K562 (cell line): Measurements from ENCODE around the gene TTC16. TPM values are rescaled to one million over a fixed set of nuclear protein-coding genes. Genes with fewer than 3 reads are reported as not detected.

Experiments used
- ATAC-seq: fragments of 200-7000 bp; cut with Tn5 transposase; 3 replicates; pipeline ENCODE4 v1.9.1; 2020; ENCODE audit warnings: moderate library complexity
- BruUV-seq: library from RNA; stranded (reverse); fragments of 400-500 nt; replicated peaks from 2 replicates; lab custom pipeline; 2021; lab: Mats Ljungman, UMichigan
- CTCF ChIA-PET: fragments of 300-600 bp; formaldehyde crosslinking; extraction: SDS; loops from one replicate; lab custom pipeline; 2021; ENCODE audit warnings: low intra/inter-chr PET ratio; lab: Yijun Ruan, JAX
- POLR2A ChIA-PET: fragments of 300-600, 350-650 bp; sonication (Branson Sonifier 250); formaldehyde crosslinking; extraction: SDS; loops from one replicate; lab custom pipeline; 2021; ENCODE audit warnings: antibody characterized with exemption, inconsistent platforms; lab: Yijun Ruan, JAX
- DNase-seq, 4 experiments: peaks; one replicate each; pipeline versions ENCODE4 v3.0.0 to v3.0.0-alpha.2; 2011 to 2018; ENCODE audit warnings: low spot score in 3 of 4, mixed read lengths in 3 of 4; ENCODE audit errors: extremely low read depth in 1 of 4
- FAIRE-seq: peaks from 2 replicates; lab custom pipeline; 2011; peaks lifted over from hg19 to GRCh38; lab: Jason Lieb, UNC
- H2AFZ ChIP-seq: 2 replicates; pipeline ENCODE4 v1.6.0; 2011; ENCODE audit warnings: low read depth, low read length, control low read depth, inconsistent platforms
- H3K27ac ChIP-seq: fragments of 200-600 bp; 3 replicates; pipeline ENCODE4 v1.8.0; 2011; ENCODE audit warnings: low read depth, mild to moderate bottlenecking, control low read depth, inconsistent platforms, low read length, moderate library complexity, mixed read lengths; ENCODE audit errors: extremely low read depth
- H3K27me3 ChIP-seq, 2 experiments: fragments of 300-600 bp in 1 of 2; 2 replicates in 1 of 2; 3 replicates in 1 of 2; pipeline versions ENCODE4 v1.6.0 to v1.8.0; 2011; ENCODE audit warnings: inconsistent platforms in 2 of 2, low read length in 2 of 2, mild to moderate bottlenecking in 1 of 2, mixed read lengths in 1 of 2, moderate library complexity in 1 of 2; ENCODE audit not compliant: control insufficient read depth in 2 of 2, insufficient read depth in 2 of 2
- H3K36me3 ChIP-seq: fragments of 300-600 bp; 3 replicates; pipeline ENCODE4 v1.8.0; 2011; ENCODE audit warnings: mild to moderate bottlenecking, low read length, inconsistent platforms; ENCODE audit not compliant: control insufficient read depth, insufficient read depth
- H3K4me1 ChIP-seq, 2 experiments: fragments of 200-600 bp in 1 of 2; replicated peaks in 1 of 2; 2 replicates in 1 of 2; 3 replicates in 1 of 2; pipeline versions ENCODE4 v1.5.1 to v1.8.0; 2011; ENCODE audit warnings: inconsistent platforms in 2 of 2, low read length in 2 of 2, mild to moderate bottlenecking in 1 of 2, mixed read lengths in 1 of 2, moderate library complexity in 1 of 2; ENCODE audit not compliant: control insufficient read depth in 2 of 2, insufficient read depth in 2 of 2
- H3K4me2 ChIP-seq: 2 replicates; pipeline ENCODE4 v1.6.1; 2011; ENCODE audit warnings: low read length, control low read depth, inconsistent platforms, mixed read lengths; ENCODE audit not compliant: insufficient read depth
- H3K4me3 ChIP-seq: fragments of 200-600 bp; sonication (generic), shearing (Covaris generic); 2 replicates; pipeline ENCODE4 v1.5.1; 2016; ENCODE audit warnings: control low read depth, inconsistent platforms
- H3K79me2 ChIP-seq: fragments of 200-600 bp; 3 replicates; pipeline ENCODE4 v1.8.0; 2011; ENCODE audit warnings: low read length, inconsistent platforms; ENCODE audit not compliant: control insufficient read depth, insufficient read depth
- H3K9ac ChIP-seq, 2 experiments: 2 replicates each; pipeline versions ENCODE4 v1.6.0 to v1.6.1; 2011; ENCODE audit warnings: low read depth in 2 of 2, low read length in 2 of 2, control low read depth in 1 of 2, inconsistent platforms in 1 of 2, mild to moderate bottlenecking in 1 of 2, mixed read lengths in 1 of 2; ENCODE audit not compliant: insufficient read depth in 1 of 2
- H3K9me1 ChIP-seq: one replicate; pipeline ENCODE4 v1.6.0; 2011; ENCODE audit warnings: inconsistent platforms, mild to moderate bottlenecking, low read length, moderate library complexity; ENCODE audit not compliant: control insufficient read depth, insufficient read depth
- H3K9me3 ChIP-seq: replicated peaks from 2 replicates; pipeline ENCODE4 v1.5.1; 2011; ENCODE audit warnings: low read depth, low read length, inconsistent platforms; ENCODE audit not compliant: control insufficient read depth, insufficient read depth
- H4K20me1 ChIP-seq: replicated peaks from 2 replicates; pipeline ENCODE4 v1.6.1; 2011; ENCODE audit warnings: low read length, inconsistent platforms, mixed read lengths; ENCODE audit not compliant: control insufficient read depth, insufficient read depth
- MYC ChIP-seq, 2 experiments: fragments of 250-450 bp in 1 of 2; sonication (Bioruptor Pico) in 1 of 2; IDR thresholded peaks; 2 replicates each; pipeline versions ENCODE4 v1.5.1 to v1.6.1; 2012 to 2021; ENCODE audit warnings: low read depth in 2 of 2, borderline replicate concordance in 1 of 2, improper control_type of control experiment in 1 of 2, low read length in 1 of 2, mild to moderate bottlenecking in 1 of 2, moderate library complexity in 1 of 2
- PRDM10 ChIP-seq: fragments of 450-650 bp; IDR thresholded peaks from 2 replicates; pipeline ENCODE4 v1.6.1; 2018; ENCODE audit not compliant: partially characterized antibody
- WGBS: fragments of 100-300 bp; shearing (Covaris generic); methylation state at CpG from one replicate; pipeline ENCODE4 v1.1.6; 2016; ENCODE audit warnings: low coverage, mixed read lengths; ENCODE audit not compliant: insufficient coverage; ENCODE audit errors: missing lambda C conversion rate; 5-methylcytosine and 5-hydroxymethylcytosine counted together
- in situ Hi-C: fragments of 300-500 bp; cut with MboI; formaldehyde crosslinking; loops from 4 replicates; pipeline ENCODE4 v1.15.0; 2018; ENCODE audit warnings: inconsistent platforms, mixed read lengths
- intact Hi-C: fragments of 100-400 bp; cut with micrococcal nuclease; formaldehyde crosslinking; loops from 2 replicates; pipeline ENCODE4 v1.14.2; 2022
- polyA plus RNA-seq, 8 experiments: library from polyadenylated mRNA; depleted of rRNA in 4 of 8; stranded (reverse) in 5 of 8; unstranded in 3 of 8; fragments of >200 nt; fragmentation: Nextera tagmentation in 2 of 8; fragmentation: Illumina TruSeq in 1 of 8; extraction: Ambion mirVana in 2 of 8; extraction: Trizol in 1 of 8; gene quantifications; 2 replicates each; pipeline versions ENCODE4 v1.2.1 to v1.2.3, GENCODE V29; 2011 to 2014; ENCODE audit warnings: inconsistent platforms in 1 of 8, missing spikeins in 1 of 8
- total RNA-seq, 7 experiments: library from RNA; depleted of rRNA in 6 of 7; stranded (reverse); fragments of >200 nt in 6 of 7; fragmentation: Illumina TruSeq in 2 of 7; extraction: Trizol in 2 of 7; gene quantifications; 2 replicates each; pipeline versions ENCODE4 v1.2.1 to v1.2.3, GENCODE V29; 2011 to 2021; ENCODE audit warnings: low replicate concordance in 1 of 7

The TTC16 gene
- total and polyA plus RNA-seq, 9 of the 15 experiments (the other 6 are each of a cell fraction or from before 2014, with no cell fraction given): 0.11 TPM; not detected in 8

GRCh38 chr9:127703289-127703946 is 12.5 kb upstream of the TTC16 start:
- ATAC-seq (no peak), FAIRE-seq (no peak), DNase-seq (no peak)
- H4K20me1 ChIP-seq: no peaks in the 10 kb centered on the region
- intact Hi-C loops (no loop called here), in situ Hi-C loops (no loop called here)
- H3K36me3 ChIP-seq: no peaks in the 10 kb centered on the region
- no peaks in the 10 kb centered on the region for H3K79me2 ChIP-seq
- no peak overlapping the region for H3K27ac ChIP-seq
- H3K4me1 ChIP-seq: peaks cover 21 to 45% of the 10 kb centered on the region in 2 experiments; a peak in 4 of 5 replicates
- no peak for TF ChIP-seq MYC (IDR thresholded peaks at IDR 0.05; ENCODE audit: low read depth, low read length)
- no peak for TF ChIP-seq MYC (CRISPR knock-in tag; IDR thresholded peaks at IDR 0.05; ENCODE audit: borderline replicate concordance, low read depth)
- TF ChIP-seq PRDM10: peak; percentile 24
- WGBS: 53% methylated on average over 9 of the region's 9 CpGs
- H3K9ac ChIP-seq: no peak overlapping the region
- CTCF ChIA-PET: no interaction called here
- no TSS peak for BruUV-seq
- no peaks in the 10 kb centered on the region for H3K9me1 ChIP-seq
- H3K4me3 ChIP-seq: no peak overlapping the region
- POLR2A ChIA-PET: interaction anchor here (0.6 to 1.0 kb wide), 4 partner anchors 8 to 91 kb away, joined by 3 to 4 read pairs (median 3); no protein-coding TSS in a partner anchor
- no peak overlapping the region for H3K4me2 ChIP-seq
- H2AFZ ChIP-seq: no peak overlapping the region
- no peaks in the 10 kb centered on the region for H3K9me3 ChIP-seq
- H3K27me3 ChIP-seq: no peaks in the 10 kb centered on the region
